HepG2 (cell line): ENCODE measurements around the gene PCDHGA9. TPM values are rescaled to one million over a fixed set of nuclear protein-coding genes. Genes with fewer than 3 reads are reported as not detected.

Experiments used
- ATAC-seq: fragments of 200-7000 bp; cut with Tn5 transposase; 3 replicates; pipeline ENCODE4 v1.9.1; 2020; ENCODE audit warnings: mild to moderate bottlenecking, moderate library complexity
- BruUV-seq: library from RNA; stranded (reverse); fragments of 400-500 nt; replicated peaks from 2 replicates; lab custom pipeline; 2021; lab: Mats Ljungman, UMichigan
- CTCF ChIA-PET: fragments of 300-600 bp; formaldehyde crosslinking; extraction: SDS; loops from one replicate; lab custom pipeline; 2021; ENCODE audit warnings: low total read pairs, inconsistent platforms, low intra/inter-chr PET ratio; lab: Yijun Ruan, JAX
- POLR2A ChIA-PET: fragments of 350-600 bp; sonication (Branson Sonifier 250); formaldehyde crosslinking; loops from one replicate; lab custom pipeline; 2020; ENCODE audit warnings: antibody characterized with exemption, inconsistent platforms; lab: Yijun Ruan, JAX
- DNase-seq: peaks from one replicate; pipeline ENCODE4 v3.0.0-alpha.2; 2015; ENCODE audit warnings: low spot score
- FAIRE-seq: peaks from 3 replicates; lab custom pipeline; 2011; peaks lifted over from hg19 to GRCh38; lab: Jason Lieb, UNC
- H2AFZ ChIP-seq: one replicate; pipeline ENCODE4 v1.6.1; 2011; ENCODE audit warnings: low read length, inconsistent platforms
- H3K27ac ChIP-seq: fragments of 300-600 bp; 3 replicates; pipeline ENCODE4 v1.8.0; 2011; ENCODE audit warnings: mixed run types, mild to moderate bottlenecking, mixed read lengths, low read length, inconsistent platforms; ENCODE audit not compliant: insufficient read depth; ENCODE audit errors: extremely low read length
- H3K27me3 ChIP-seq, 2 experiments: fragments of 200-600 bp in 1 of 2; 2 replicates in 1 of 2; 3 replicates in 1 of 2; pipeline versions ENCODE4 v1.6.0 to v1.8.0; 2011; ENCODE audit warnings: low read length in 2 of 2, mild to moderate bottlenecking in 2 of 2, moderate library complexity in 2 of 2, inconsistent platforms in 1 of 2; ENCODE audit not compliant: insufficient read depth in 2 of 2, control insufficient read depth in 1 of 2
- H3K36me3 ChIP-seq, 2 experiments: fragments of 200-600 bp in 1 of 2; replicated peaks in 1 of 2; 2 replicates in 1 of 2; 3 replicates in 1 of 2; pipeline versions ENCODE4 v1.5.1 to v1.8.0; 2011; ENCODE audit warnings: low read length in 2 of 2, inconsistent platforms in 1 of 2; ENCODE audit not compliant: insufficient read depth in 2 of 2, control insufficient read depth in 1 of 2
- H3K4me1 ChIP-seq: 2 replicates; pipeline ENCODE4 v1.5.1; 2012; ENCODE audit warnings: low read length, inconsistent platforms; ENCODE audit not compliant: insufficient read depth
- H3K4me2 ChIP-seq: 2 replicates; pipeline ENCODE4 v1.6.0; 2011; ENCODE audit warnings: low read depth, low read length, inconsistent platforms
- H3K4me3 ChIP-seq, 3 experiments: fragments of 200-600 bp in 1 of 3; sonication (generic), shearing (Covaris generic) in 1 of 3; replicated peaks in 1 of 3; 2 replicates each; pipeline ENCODE4 v1.5.1; 2011 to 2016; ENCODE audit warnings: low read length in 3 of 3, inconsistent platforms in 2 of 3, low read depth in 2 of 3, mild to moderate bottlenecking in 2 of 3, control low read depth in 1 of 3, mixed read lengths in 1 of 3; ENCODE audit not compliant: insufficient read depth in 1 of 3
- H3K79me2 ChIP-seq: one replicate; pipeline ENCODE4 v1.6.1; 2011; ENCODE audit warnings: low read length, inconsistent platforms; ENCODE audit not compliant: insufficient read depth
- H3K9ac ChIP-seq: 2 replicates; pipeline ENCODE4 v1.6.0; 2011; ENCODE audit warnings: mild to moderate bottlenecking, low read depth, low read length, inconsistent platforms; ENCODE audit not compliant: insufficient read depth
- H3K9me3 ChIP-seq: 2 replicates; pipeline ENCODE4 v1.5.1; 2012; ENCODE audit warnings: mild to moderate bottlenecking, low read length
- H4K20me1 ChIP-seq: 2 replicates; pipeline ENCODE4 v1.6.0; 2011; ENCODE audit warnings: inconsistent platforms, mild to moderate bottlenecking, low read length, moderate library complexity; ENCODE audit not compliant: insufficient read depth
- STAG1 ChIP-seq: sonication (generic); formaldehyde crosslinking; IDR thresholded peaks from 2 replicates; pipeline ENCODE4 v1.4.0; 2020; ENCODE audit warnings: missing genetic modification reagents
- ZC3H4 ChIP-seq: sonication (generic); formaldehyde crosslinking; IDR thresholded peaks from 2 replicates; pipeline ENCODE4 v1.4.0; 2020; ENCODE audit warnings: missing genetic modification reagents, borderline replicate concordance
- ZNF282 ChIP-seq: fragments of 450-650 bp; IDR thresholded peaks from 2 replicates; pipeline ENCODE4 v1.6.1; 2018; ENCODE audit not compliant: partially characterized antibody
- WGBS: methylation state at CpG from one replicate; pipeline ENCODE4 v1.1.6; 2017; ENCODE audit warnings: low lambda C conversion rate; 5-methylcytosine and 5-hydroxymethylcytosine counted together
- in situ Hi-C: cut with HindIII; loops from 2 replicates; pipeline ENCODE4 v1.10.0; 2017; ENCODE audit warnings: low pct_unique_long_range_greater_than_20kb; ENCODE audit not compliant: extremely low pct_ligation_motif_present
- intact Hi-C: fragments of 100-400 bp; cut with micrococcal nuclease; formaldehyde crosslinking; loops from one replicate; pipeline ENCODE4 v1.10.0; 2022; ENCODE audit not compliant: unreplicated experiment
- polyA plus RNA-seq, 8 experiments: library from polyadenylated mRNA; depleted of rRNA in 3 of 8; stranded (reverse) in 7 of 8; unstranded in 1 of 8; fragments of >200 nt; fragmentation: Illumina TruSeq in 4 of 8; extraction: Trizol in 4 of 8; gene quantifications; 2 replicates each; pipeline versions ENCODE4 v1.2.1 to v1.2.3, GENCODE V29; 2011 to 2016; ENCODE audit warnings: low read depth in 4 of 8, missing spikeins in 1 of 8, mixed read lengths in 1 of 8; ENCODE audit not compliant: insufficient read depth in 1 of 8
- total RNA-seq, 5 experiments: library from RNA; depleted of rRNA; stranded (reverse); fragments of >200 nt; fragmentation: Illumina TruSeq; extraction: Trizol; gene quantifications; 2 replicates each; pipeline ENCODE4 v1.2.3, GENCODE V29; 2016; ENCODE audit warnings: low read depth in 1 of 5

Gene PCDHGA9
- total and polyA plus RNA-seq, 2 of the 13 experiments (the other 11 are each of a cell fraction or from before 2014, with no cell fraction given): 0.09 to 0.38 TPM

GRCh38 chr5:141441571-141442170 lies 39.1 kb downstream of the PCDHGA9 start:
- DNase-seq: no peak
- Histone ChIP-seq H3K27me3 (no peaks in the 10 kb centered on the region), H3K79me2 (no peaks in the 10 kb centered on the region), H4K20me1 (no peaks in the 10 kb centered on the region), H3K4me2 (no peak overlapping the region), H3K27ac (no peak overlapping the region), H3K4me1 (no peaks in the 10 kb centered on the region), H3K36me3 (no peaks in the 10 kb centered on the region), H3K9ac (no peak overlapping the region), H2AFZ (no peak overlapping the region), H3K4me3 (no peak overlapping the region), H3K9me3 (no peaks in the 10 kb centered on the region)
- BruUV-seq: no TSS peak
- 93% methylated on average over 19 of the region's 50 CpGs for WGBS
- FAIRE-seq: no peak
- CTCF ChIA-PET: no interaction called here
- ATAC-seq: no peak
- POLR2A ChIA-PET: no interaction called here
- in situ Hi-C loops: no loop called here
- no peak for TF ChIP-seq ZC3H4 (CRISPR knock-in tag)
- TF ChIP-seq ZNF282: no peak
- no peak for TF ChIP-seq STAG1
- intact Hi-C loops: no loop called here

Other genes starting within 250 kb of the PCDHGA9 start
Only the 30 nearest of the 37 such genes appear.
- 0.18 TPM in 1 of 2 replicates, not detected in the other for gene PCDHB9, start 215.6 kb upstream of the PCDHGA9 start, total RNA-seq (2016; rRNA removed; fragmentation: Illumina TruSeq; extraction: Trizol)
- 0.17 and 0.33 TPM in 2 replicates for gene PCDHB9, start 215.6 kb upstream of the PCDHGA9 start, polyA plus RNA-seq (2011; rRNA removed)
- gene PCDHB10, start 210.4 kb upstream of the PCDHGA9 start, total RNA-seq (2016; rRNA removed; fragmentation: Illumina TruSeq; extraction: Trizol): not detected in 2 replicates
- 0.05 and 0.09 TPM in 2 replicates for gene PCDHB10, start 210.4 kb upstream of the PCDHGA9 start, polyA plus RNA-seq (2011; rRNA removed)
- gene PCDHB11, start 203.2 kb upstream of the PCDHGA9 start, total RNA-seq (2016; rRNA removed; fragmentation: Illumina TruSeq; extraction: Trizol): 0.07 TPM in 1 of 2 replicates, not detected in the other
- not detected in 2 replicates for gene PCDHB11, start 203.2 kb upstream of the PCDHGA9 start, polyA plus RNA-seq (2011; rRNA removed)
- 0.04 TPM in 1 of 2 replicates, not detected in the other for gene PCDHB12, start 194.1 kb upstream of the PCDHGA9 start, total RNA-seq (2016; rRNA removed; fragmentation: Illumina TruSeq; extraction: Trizol)
- 0.03 TPM in 2 replicates for gene PCDHB12, start 194.1 kb upstream of the PCDHGA9 start, polyA plus RNA-seq (2011; rRNA removed)
- 0.52 and 0.80 TPM in 2 replicates for gene PCDHB13, start 188.9 kb upstream of the PCDHGA9 start, total RNA-seq (2016; rRNA removed; fragmentation: Illumina TruSeq; extraction: Trizol)
- 0.57 and 0.63 TPM in 2 replicates for gene PCDHB13, start 188.9 kb upstream of the PCDHGA9 start, polyA plus RNA-seq (2011; rRNA removed)
- 0.32 and 0.40 TPM in 2 replicates for gene PCDHB14, start 179.4 kb upstream of the PCDHGA9 start, total RNA-seq (2016; rRNA removed; fragmentation: Illumina TruSeq; extraction: Trizol)
- 0.37 and 0.73 TPM in 2 replicates for gene PCDHB14, start 179.4 kb upstream of the PCDHGA9 start, polyA plus RNA-seq (2011; rRNA removed)
- gene PCDHB15, start 157.4 kb upstream of the PCDHGA9 start, total RNA-seq (2016; rRNA removed; fragmentation: Illumina TruSeq; extraction: Trizol): 0.22 and 0.27 TPM in 2 replicates
- gene PCDHB15, start 157.4 kb upstream of the PCDHGA9 start, polyA plus RNA-seq (2011; rRNA removed): 0.26 and 0.48 TPM in 2 replicates
- gene SLC25A2, start 98.7 kb upstream of the PCDHGA9 start, total RNA-seq (2016; rRNA removed; fragmentation: Illumina TruSeq; extraction: Trizol): 0.13 TPM in 1 of 2 replicates, not detected in the other
- not detected in 2 replicates for gene SLC25A2, start 98.7 kb upstream of the PCDHGA9 start, polyA plus RNA-seq (2011; rRNA removed)
- gene TAF7, start 82.0 kb upstream of the PCDHGA9 start, total RNA-seq (2016; rRNA removed; fragmentation: Illumina TruSeq; extraction: Trizol): 61.5 and 96.6 TPM in 2 replicates
- gene TAF7, start 82.0 kb upstream of the PCDHGA9 start, polyA plus RNA-seq (2011; rRNA removed): 36.5 and 41.6 TPM in 2 replicates
- gene PCDHGA1, start 72.3 kb upstream of the PCDHGA9 start, total RNA-seq (2016; rRNA removed; fragmentation: Illumina TruSeq; extraction: Trizol): 0.04 and 0.31 TPM in 2 replicates
- gene PCDHGA1, start 72.3 kb upstream of the PCDHGA9 start, polyA plus RNA-seq (2011; rRNA removed): 0.40 TPM in 2 replicates
- gene PCDHGA2, start 64.0 kb upstream of the PCDHGA9 start, total RNA-seq (2016; rRNA removed; fragmentation: Illumina TruSeq; extraction: Trizol): 0.04 TPM in 1 of 2 replicates, not detected in the other
- gene PCDHGA2, start 64.0 kb upstream of the PCDHGA9 start, polyA plus RNA-seq (2011; rRNA removed): 0.09 and 0.11 TPM in 2 replicates
- not detected in 2 replicates for gene PCDHGA3, start 58.9 kb upstream of the PCDHGA9 start, total RNA-seq (2016; rRNA removed; fragmentation: Illumina TruSeq; extraction: Trizol)
- gene PCDHGA3, start 58.9 kb upstream of the PCDHGA9 start, polyA plus RNA-seq (2011; rRNA removed): 0.03 and 0.05 TPM in 2 replicates
- 0.95 and 2.6 TPM in 2 replicates for gene PCDHGB1, start 52.7 kb upstream of the PCDHGA9 start, total RNA-seq (2016; rRNA removed; fragmentation: Illumina TruSeq; extraction: Trizol)
- 0.95 and 1.0 TPM in 2 replicates for gene PCDHGB1, start 52.7 kb upstream of the PCDHGA9 start, polyA plus RNA-seq (2011; rRNA removed)
- gene PCDHGA4, start 47.8 kb upstream of the PCDHGA9 start, total RNA-seq (2016; rRNA removed; fragmentation: Illumina TruSeq; extraction: Trizol): 0.15 and 0.58 TPM in 2 replicates
- gene PCDHGA4, start 47.8 kb upstream of the PCDHGA9 start, polyA plus RNA-seq (2011; rRNA removed): 0.39 and 0.49 TPM in 2 replicates
- gene PCDHGB2, start 42.8 kb upstream of the PCDHGA9 start, total RNA-seq (2016; rRNA removed; fragmentation: Illumina TruSeq; extraction: Trizol): 0.64 and 0.77 TPM in 2 replicates
- 0.80 and 0.82 TPM in 2 replicates for gene PCDHGB2, start 42.8 kb upstream of the PCDHGA9 start, polyA plus RNA-seq (2011; rRNA removed)
- gene PCDHGA5, start 38.6 kb upstream of the PCDHGA9 start, total RNA-seq (2016; rRNA removed; fragmentation: Illumina TruSeq; extraction: Trizol): 0.11 and 0.27 TPM in 2 replicates
- 0.32 and 0.40 TPM in 2 replicates for gene PCDHGA5, start 38.6 kb upstream of the PCDHGA9 start, polyA plus RNA-seq (2011; rRNA removed)
- 0.13 and 0.40 TPM in 2 replicates for gene PCDHGB3, start 32.5 kb upstream of the PCDHGA9 start, total RNA-seq (2016; rRNA removed; fragmentation: Illumina TruSeq; extraction: Trizol)
- gene PCDHGB3, start 32.5 kb upstream of the PCDHGA9 start, polyA plus RNA-seq (2011; rRNA removed): 0.44 and 0.67 TPM in 2 replicates
- gene PCDHGA6, start 28.9 kb upstream of the PCDHGA9 start, total RNA-seq (2016; rRNA removed; fragmentation: Illumina TruSeq; extraction: Trizol): 0.13 and 0.33 TPM in 2 replicates
- 0.51 and 0.54 TPM in 2 replicates for gene PCDHGA6, start 28.9 kb upstream of the PCDHGA9 start, polyA plus RNA-seq (2011; rRNA removed)
- 0.17 and 0.31 TPM in 2 replicates for gene PCDHGA7, start 20.0 kb upstream of the PCDHGA9 start, total RNA-seq (2016; rRNA removed; fragmentation: Illumina TruSeq; extraction: Trizol)
- gene PCDHGA7, start 20.0 kb upstream of the PCDHGA9 start, polyA plus RNA-seq (2011; rRNA removed): 0.11 and 0.13 TPM in 2 replicates
- 1.7 and 3.3 TPM in 2 replicates for gene PCDHGB4, start 15.1 kb upstream of the PCDHGA9 start, total RNA-seq (2016; rRNA removed; fragmentation: Illumina TruSeq; extraction: Trizol)
- gene PCDHGB4, start 15.1 kb upstream of the PCDHGA9 start, polyA plus RNA-seq (2011; rRNA removed): 1.7 and 2.1 TPM in 2 replicates
- gene PCDHGA8, start 10.1 kb upstream of the PCDHGA9 start, total RNA-seq (2016; rRNA removed; fragmentation: Illumina TruSeq; extraction: Trizol): 0.08 and 0.29 TPM in 2 replicates
- 0.04 and 0.05 TPM in 2 replicates for gene PCDHGA8, start 10.1 kb upstream of the PCDHGA9 start, polyA plus RNA-seq (2011; rRNA removed)
- gene PCDHGB5, start 4.8 kb upstream of the PCDHGA9 start, total RNA-seq (2016; rRNA removed; fragmentation: Illumina TruSeq; extraction: Trizol): 0.44 TPM in 1 of 2 replicates, not detected in the other
- gene PCDHGB5, start 4.8 kb upstream of the PCDHGA9 start, polyA plus RNA-seq (2011; rRNA removed): 0.08 and 0.13 TPM in 2 replicates
- 0.20 TPM in 1 of 2 replicates, not detected in the other for gene PCDHGB6, start 5.2 kb downstream of the PCDHGA9 start, total RNA-seq (2016; rRNA removed; fragmentation: Illumina TruSeq; extraction: Trizol)
- gene PCDHGB6, start 5.2 kb downstream of the PCDHGA9 start, polyA plus RNA-seq (2011; rRNA removed): 0.01 and 0.12 TPM in 2 replicates
- gene PCDHGA10, start 10.2 kb downstream of the PCDHGA9 start, total RNA-seq (2016; rRNA removed; fragmentation: Illumina TruSeq; extraction: Trizol): 0.06 and 0.18 TPM in 2 replicates
- gene PCDHGA10, start 10.2 kb downstream of the PCDHGA9 start, polyA plus RNA-seq (2011; rRNA removed): 0.04 TPM in 2 replicates
- 0.07 and 0.18 TPM in 2 replicates for gene PCDHGB7, start 14.9 kb downstream of the PCDHGA9 start, total RNA-seq (2016; rRNA removed; fragmentation: Illumina TruSeq; extraction: Trizol)
- 0.08 and 0.10 TPM in 2 replicates for gene PCDHGB7, start 14.9 kb downstream of the PCDHGA9 start, polyA plus RNA-seq (2011; rRNA removed)
- 0.24 TPM in 1 of 2 replicates, not detected in the other for gene PCDHGA11, start 18.3 kb downstream of the PCDHGA9 start, total RNA-seq (2016; rRNA removed; fragmentation: Illumina TruSeq; extraction: Trizol)
- gene PCDHGA11, start 18.3 kb downstream of the PCDHGA9 start, polyA plus RNA-seq (2011; rRNA removed): 0.04 and 0.05 TPM in 2 replicates
- gene PCDHGA12, start 27.7 kb downstream of the PCDHGA9 start, total RNA-seq (2016; rRNA removed; fragmentation: Illumina TruSeq; extraction: Trizol): 0.13 TPM in 1 of 2 replicates, not detected in the other
- gene PCDHGA12, start 27.7 kb downstream of the PCDHGA9 start, polyA plus RNA-seq (2011; rRNA removed): 0.03 and 0.07 TPM in 2 replicates
- 0.20 and 0.21 TPM in 2 replicates for gene PCDHGC3, start 73.2 kb downstream of the PCDHGA9 start, total RNA-seq (2016; rRNA removed; fragmentation: Illumina TruSeq; extraction: Trizol)
- gene PCDHGC3, start 73.2 kb downstream of the PCDHGA9 start, polyA plus RNA-seq (2011; rRNA removed): 0.20 and 0.30 TPM in 2 replicates
- gene PCDHGC4, start 82.3 kb downstream of the PCDHGA9 start, total RNA-seq (2016; rRNA removed; fragmentation: Illumina TruSeq; extraction: Trizol): 0.07 TPM in 1 of 2 replicates, not detected in the other
- gene PCDHGC4, start 82.3 kb downstream of the PCDHGA9 start, polyA plus RNA-seq (2011; rRNA removed): 0.10 TPM in 1 of 2 replicates, not detected in the other
- gene PCDHGC5, start 86.3 kb downstream of the PCDHGA9 start, total RNA-seq (2016; rRNA removed; fragmentation: Illumina TruSeq; extraction: Trizol): not detected in 2 replicates
- gene PCDHGC5, start 86.3 kb downstream of the PCDHGA9 start, polyA plus RNA-seq (2011; rRNA removed): 0.03 TPM in 1 of 2 replicates, not detected in the other